ENCODE results near the gene DIPK1C.

GRCh38 chr18:74463254-74463653 is 6.1 kb upstream of the DIPK1C start:
- TF ChIP-seq CTCF (IDR thresholded peaks at IDR 0.05; ENCODE audit: insufficient read depth, low read depth, low read length) (no peak), EZH2 (IDR thresholded peaks at IDR 0.05; ENCODE audit: insufficient read depth, low read length) (no peak)

Data from astrocyte (in vitro differentiated cells and primary cell).